ENCODE results near the gene MUS81. TPM values are rescaled to one million over a fixed set of nuclear protein-coding genes. Genes with fewer than 3 reads are reported as not detected.

Gene MUS81
- total RNA-seq (10 to 100 TPM; 20.3 to 38.8 (median 27.0) TPM), polyA plus RNA-seq (100 to 1,000 TPM in 1 of 2 donors, 10 to 100 TPM in 1; 54.4 to 111 TPM)
- long read RNA-seq, donor 1, transcript MUS81-201 (16 exons, 2,392 nt) = major isoform, 29 of 59 reads
- long read RNA-seq, donor 1, partial matches to known transcripts = 10 of 59 reads
- long read RNA-seq, donor 1, other reads (novel, unspliced or antisense) = 17 of 59 reads
- long read RNA-seq, donor 2, transcript MUS81-201 (16 exons, 2,392 nt) = major isoform, 40 of 75 reads
- long read RNA-seq, donor 2, partial matches to known transcripts = 10 of 75 reads
- long read RNA-seq, donor 2, other reads (novel, unspliced or antisense) = 23 of 75 reads
- long read RNA-seq, donor 3, transcript MUS81-201 (16 exons, 2,392 nt) = major isoform, 76 of 145 reads
- long read RNA-seq, donor 3, partial matches to known transcripts = 30 of 145 reads
- long read RNA-seq, donor 3, other reads (novel, unspliced or antisense) = 36 of 145 reads

DNA sequence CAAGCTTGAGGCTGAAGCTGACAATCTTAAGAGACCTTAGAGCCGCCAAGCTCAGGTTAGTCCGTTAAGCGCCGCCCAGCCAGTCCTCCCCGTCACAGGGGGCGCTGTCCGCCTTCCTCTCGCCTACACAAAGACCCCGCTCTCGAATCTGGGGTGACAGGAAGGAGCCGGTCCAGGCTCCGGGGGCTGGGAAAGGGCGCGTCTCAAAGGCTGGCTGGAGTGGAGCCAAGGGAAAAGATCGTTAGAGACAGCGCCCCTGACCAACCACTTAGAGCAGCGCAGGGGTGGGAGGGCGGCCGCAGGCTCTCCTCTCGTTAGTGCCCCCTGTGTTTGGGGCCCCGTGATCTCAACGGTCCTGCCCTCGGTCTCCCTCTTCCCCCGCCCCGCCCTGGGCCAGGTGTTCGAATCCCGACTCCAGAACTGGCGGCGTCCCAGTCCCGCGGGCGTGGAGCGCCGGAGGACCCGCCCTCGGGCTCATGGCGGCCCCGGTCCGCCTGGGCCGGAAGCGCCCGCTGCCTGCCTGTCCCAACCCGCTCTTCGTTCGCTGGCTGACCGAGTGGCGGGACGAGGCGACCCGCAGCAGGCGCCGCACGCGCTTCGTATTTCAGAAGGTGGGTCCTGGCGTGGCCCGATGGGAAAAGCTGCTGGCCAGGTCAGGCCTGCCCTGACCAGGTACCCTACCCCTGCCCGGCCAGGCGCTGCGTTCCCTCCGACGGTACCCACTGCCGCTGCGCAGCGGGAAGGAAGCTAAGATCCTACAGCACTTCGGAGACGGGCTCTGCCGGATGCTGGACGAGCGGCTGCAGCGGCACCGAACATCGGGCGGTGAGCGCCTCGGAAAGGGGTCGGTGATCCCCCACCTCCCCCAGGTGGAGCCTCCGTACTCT, at the start of gene MUS81:
TSS of gene MUS81 (plus strand) at position 156 of the 887 bp plus-strand sequence. CDS start at position 477, 321 bp downstream.
- WGBS, 2 donors = 0 to 1% methylated on average over 78 of the region's 78 CpGs
- H3K9me3 ChIP-seq = no peaks in the 10 kb centered on the region
- H3K4me1 ChIP-seq = peaks cover 12 to 51% (median 42%) of the 10 kb centered on the region in 9 donors
- DNase-seq (peak; percentile 97 to 99), ATAC-seq (peak; percentile 50 to 85 (median 74))
- TF ChIP-seq CTCF (IDR thresholded peaks at IDR 0.05) = peak; percentile 83 to 95 (median 90)
- no peaks in the 10 kb centered on the region for H3K27me3 ChIP-seq
- intact Hi-C loops (cut with DNase I) = loop anchor here in 2 of 10 donors (1.0 to 2.0 kb wide), 2 partner anchors 13 to 28 kb away; partner anchors contain the start of gene FIBP (in 1 of the 2)
- peak within 1 kb of the TSS; percentile 90 to 100 (median 98) for H3K27ac ChIP-seq
- peak within 1 kb of the TSS; percentile 59 to 100 (median 99) for H3K4me3 ChIP-seq
- peaks cover 1 to 53% (median 35%) of the 10 kb centered on the region in 9 donors for H3K36me3 ChIP-seq

- TF ChIP-seq CTCF (IDR thresholded peaks at IDR 0.05) = no peak
- WGBS, 2 donors = 43 to 50% methylated on average over 19 of the region's 19 CpGs
- Histone ChIP-seq H3K4me3 (no peak overlapping the region), H3K9me3 (no peaks in the 10 kb centered on the region), H3K36me3 (peaks cover 0 to 7% (median 0%) of the 10 kb centered on the region in 9 donors), H3K27ac (no peak overlapping the region), H3K27me3 (peaks cover 0 to 30% (median 7%) of the 10 kb centered on the region in 7 donors), H3K4me1 (peaks cover 2 to 25% (median 5%) of the 10 kb centered on the region in 9 donors)
- ATAC-seq (peak in 1 of 8 donors; percentile 63), DNase-seq (no peak)
- intact Hi-C loops (cut with DNase I) = loop anchor here in 5 of 10 donors (5.0 to 10.0 kb wide), 4 partner anchors 47 to 187 kb away; no protein-coding TSS in a partner anchor
These were observed 48.3 kb upstream of the MUS81 start for GRCh38 chr11:65811764-65812475.

DNA sequence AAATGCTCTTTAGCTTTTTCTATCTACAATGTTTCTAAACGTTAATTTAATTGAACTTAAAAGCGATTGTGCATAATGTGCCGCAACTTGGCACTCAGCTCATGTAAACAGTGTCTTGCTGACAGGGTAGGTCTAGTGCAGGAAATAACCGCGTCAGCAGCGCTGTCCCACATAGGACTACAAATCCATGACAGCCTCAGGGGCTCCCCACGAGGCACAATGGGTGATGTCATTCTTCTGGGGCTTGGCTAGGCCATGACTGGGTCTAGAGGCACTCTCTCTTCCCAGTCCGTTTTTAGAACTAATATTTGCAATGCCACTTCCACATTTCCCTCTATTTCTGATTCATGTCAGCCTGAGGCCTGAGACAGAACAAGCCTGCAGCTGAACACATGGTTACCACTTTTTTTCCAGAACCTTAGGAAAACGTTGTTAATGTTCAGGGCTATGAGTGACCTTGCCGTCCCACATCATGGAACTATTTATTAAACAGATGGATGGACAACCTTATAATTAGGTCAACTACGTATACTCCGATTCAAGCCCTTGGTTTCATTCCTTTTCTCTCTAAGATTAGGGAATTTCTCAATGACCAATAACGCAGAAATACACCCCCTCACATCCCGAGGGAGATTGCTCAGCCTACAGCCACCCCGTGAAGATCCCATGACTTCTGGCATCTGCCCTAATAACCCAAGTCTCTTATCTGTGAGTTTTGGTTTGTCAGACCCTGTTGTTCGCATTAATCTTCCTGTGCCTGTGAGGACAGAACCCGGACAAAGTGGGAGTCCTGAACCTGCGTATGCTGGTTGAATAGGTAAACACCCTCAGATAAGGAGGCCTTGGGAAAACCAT, 45.9 kb upstream of the MUS81 start:
- H3K27ac ChIP-seq = peak overlapping the region in 1 of 10 donors; percentile 33
- peak in 4 of 8 donors; percentile 25 to 56 (median 48) for ATAC-seq

More for the DNA sequence above, 45.9 kb upstream of the MUS81 start:
- intact Hi-C loops (cut with DNase I) = loop anchor here in 5 of 10 donors (5.0 to 10.0 kb wide), 4 partner anchors 50 to 190 kb away; no protein-coding TSS in a partner anchor
- no peak for DNase-seq
- Histone ChIP-seq H3K9me3 (no peaks in the 10 kb centered on the region), H3K27me3 (peaks cover 0 to 8% (median 0%) of the 10 kb centered on the region in 7 donors), H3K4me3 (no peak overlapping the region), H3K36me3 (peaks cover 0 to 7% (median 0%) of the 10 kb centered on the region in 9 donors), H3K4me1 (peaks cover 2 to 33% (median 11%) of the 10 kb centered on the region in 9 donors)
- TF ChIP-seq CTCF (IDR thresholded peaks at IDR 0.05) = no peak
- WGBS, 2 donors = 61 to 62% methylated on average over 18 of the region's 18 CpGs
